Middle frontal gyrus (tissue), 1 donor: ENCODE measurements around the gene TTC33.
"Not testable (repeated sequence)": the region's sequence is repeated elsewhere in the genome, so short reads cannot be mapped to it uniquely, and the experiment has no call there.

Source experiments
- DNase-seq: peaks from one replicate; pipeline ENCODE4 v3.0.0-alpha.2; 2015; ENCODE audit warnings: low spot score; ENCODE audit errors: extremely low spot score

Gene TTC33

GRCh38 chr5:40654377-40654991, 101.3 kb downstream of the TTC33 start:
- DNase-seq: no peak

- no peak for DNase-seq
Measured at GRCh38 chr5:40653221-40654022, 102.3 kb downstream of the TTC33 start.

GRCh38 chr5:40652441-40653220, 103.1 kb downstream of the TTC33 start:
- DNase-seq: no peak

GRCh38 chr5:40651201-40651600, 104.6 kb downstream of the TTC33 start:
- no peak for DNase-seq

GRCh38 chr5:40649463-40650030, 106.2 kb downstream of the TTC33 start:
- no peak for DNase-seq

- DNase-seq: no peak
Measured at GRCh38 chr5:40648150-40648549, 107.6 kb downstream of the TTC33 start.

GRCh38 chr5:40646266-40646665, 109.5 kb downstream of the TTC33 start:
- no peak for DNase-seq

GRCh38 chr5:40639531-40639930, 116.2 kb downstream of the TTC33 start:
- not testable (repeated sequence) for DNase-seq

GRCh38 chr5:40634593-40634992, 121.2 kb downstream of the TTC33 start:
- DNase-seq: no peak

GRCh38 chr5:40634154-40634553, 121.6 kb downstream of the TTC33 start:
- no peak for DNase-seq

GRCh38 chr5:40631236-40631635, 124.5 kb downstream of the TTC33 start:
- no peak for DNase-seq

- DNase-seq: no peak
Measured at GRCh38 chr5:40630126-40630525, 125.6 kb downstream of the TTC33 start.

- no peak for DNase-seq
Measured at GRCh38 chr5:40628407-40628806, 127.4 kb downstream of the TTC33 start.

- DNase-seq: no peak
Measured at GRCh38 chr5:40627706-40628105, 128.1 kb downstream of the TTC33 start.

GRCh38 chr5:40626801-40627200, 129.0 kb downstream of the TTC33 start:
- DNase-seq: no peak

GRCh38 chr5:40623480-40624420, 132.0 kb downstream of the TTC33 start:
- no peak for DNase-seq

- no peak for DNase-seq
Measured at GRCh38 chr5:40622463-40623252, 133.1 kb downstream of the TTC33 start.

- DNase-seq: no peak
Measured at GRCh38 chr5:40619421-40619820, 136.3 kb downstream of the TTC33 start.

GRCh38 chr5:40618926-40619325, 136.8 kb downstream of the TTC33 start:
- DNase-seq: no peak

- no peak for DNase-seq
Measured at GRCh38 chr5:40616781-40617180, 139.0 kb downstream of the TTC33 start.
